Measurements from ENCODE around the gene RAPGEF1. TPM values are rescaled to one million over a fixed set of nuclear protein-coding genes. Genes with fewer than 3 reads are reported as not detected.

The RAPGEF1 gene
- total and polyA plus RNA-seq, 2 of the 13 experiments (the other 11 are each of a cell fraction or from before 2014, with no cell fraction given) = 21.2 to 38.9 TPM

- TF ChIP-seq IKZF5 (CRISPR knock-in tag; IDR thresholded peaks at IDR 0.05) (peak; percentile 73; the same call in 1 of the 2 replicates), KLF9 (CRISPR knock-in tag; IDR thresholded peaks at IDR 0.05; ENCODE audit: low read depth) (peak; percentile 55; the same call in 1 of the 2 replicates), HHEX (CRISPR knock-in tag; IDR thresholded peaks at IDR 0.05) (no peak), ARNT2 (CRISPR knock-in tag; IDR thresholded peaks at IDR 0.05; ENCODE audit: low read depth) (peak; percentile 52; the same call in 1 of the 2 replicates), RAD51 (IDR thresholded peaks at IDR 0.05; ENCODE audit: borderline replicate concordance) (no peak), ARID5B (CRISPR knock-in tag; IDR thresholded peaks at IDR 0.05) (peak; percentile 89), SPEN (CRISPR knock-in tag; IDR thresholded peaks at IDR 0.05; ENCODE audit: low read depth) (peak; percentile 61), ZNF576 (CRISPR knock-in tag; IDR thresholded peaks at IDR 0.05) (no peak), RERE (CRISPR knock-in tag; IDR thresholded peaks at IDR 0.05; ENCODE audit: low read depth) (peak; percentile 59; the same call in 1 of the 2 replicates), ZNF672 (CRISPR knock-in tag; IDR thresholded peaks at IDR 0.05) (no peak), IRF9 (CRISPR knock-in tag; IDR thresholded peaks at IDR 0.05; ENCODE audit: borderline replicate concordance) (peak; percentile 77), KLF11 (CRISPR knock-in tag; IDR thresholded peaks at IDR 0.05) (peak; percentile 23; the same call in 1 of the 2 replicates), ASH2L (IDR thresholded peaks at IDR 0.05; ENCODE audit: insufficient read length, low read depth, low read length) (peak; percentile 85), ZNF879 (CRISPR knock-in tag; IDR thresholded peaks at IDR 0.05) (no peak), ZNF431 (CRISPR knock-in tag; IDR thresholded peaks at IDR 0.05; ENCODE audit: borderline replicate concordance, low read depth) (0 out of 2 replicates have a peak, but pooled peaks have one; percentile 33)
Measured at GRCh38 chr9:131735238-131736128, 4.4 kb downstream of the RAPGEF1 start (continued).
